ENCODE results near the gene OR2L3. TPM values are rescaled to one million over a fixed set of nuclear protein-coding genes. Genes with fewer than 3 reads are reported as not detected.

Gene OR2L3, protein sequence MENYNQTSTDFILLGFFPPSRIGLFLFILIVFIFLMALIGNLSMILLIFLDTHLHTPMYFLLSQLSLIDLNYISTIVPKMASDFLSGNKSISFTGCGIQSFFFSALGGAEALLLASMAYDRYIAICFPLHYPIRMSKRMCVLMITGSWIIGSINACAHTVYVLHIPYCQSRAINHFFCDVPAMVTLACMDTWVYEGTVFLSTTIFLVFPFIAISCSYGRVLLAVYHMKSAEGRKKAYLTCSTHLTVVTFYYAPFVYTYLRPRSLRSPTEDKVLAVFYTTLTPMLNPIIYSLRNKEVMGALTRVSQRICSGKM
- 1.6 TPM for polyA plus RNA-seq (2013)

- H3K4me3 ChIP-seq (ENCODE audit: control insufficient read depth in 1 of 7, extremely low read depth in 1 of 7, insufficient read depth in 4 of 7, low read depth in 2 of 7, low read length in 6 of 7), result no peak within 1 kb of the TSS
- no peaks in the 10 kb centered on the region for H3K27me3 ChIP-seq (replicated peaks in 2 of 5; ENCODE audit: control insufficient read depth in 4 of 5, insufficient read depth in 5 of 5, low read length in 4 of 5)
- WGBS (ENCODE audit: insufficient coverage), result 100% methylated on average over 1 of the region's 2 CpGs
- no peaks in the 10 kb centered on the region for H3K36me3 ChIP-seq (ENCODE audit: control insufficient read depth in 4 of 4, insufficient read depth in 4 of 4, low read length in 3 of 4)
- no peaks in the 10 kb centered on the region for H3K9me3 ChIP-seq (ENCODE audit: control extremely low read depth in 1 of 5, control insufficient read depth in 4 of 5, insufficient read depth in 2 of 5, low read depth in 1 of 5, low read length in 4 of 5)
- no peaks in the 10 kb centered on the region for H3K4me1 ChIP-seq (ENCODE audit: control extremely low read depth in 1 of 4, control insufficient read depth in 4 of 4, insufficient read depth in 4 of 4, low read length in 3 of 4)
- no peak for DNase-seq
- ChIA-PET POLR2A (no interaction called here), CTCF (no interaction called here)
- no peak within 1 kb of the TSS for H3K27ac ChIP-seq (ENCODE audit: insufficient read depth in 1 of 2, low read depth in 1 of 2, low read length in 2 of 2, poor library complexity in 1 of 2, severe bottlenecking in 2 of 2)
Measured at GRCh38 chr1:248046536-248046935, at the start of gene OR2L3. OR2L3 (plus strand) TSS chr1:248046836; CDS start chr1:248060682, 13,846 bp downstream.

DNA sequence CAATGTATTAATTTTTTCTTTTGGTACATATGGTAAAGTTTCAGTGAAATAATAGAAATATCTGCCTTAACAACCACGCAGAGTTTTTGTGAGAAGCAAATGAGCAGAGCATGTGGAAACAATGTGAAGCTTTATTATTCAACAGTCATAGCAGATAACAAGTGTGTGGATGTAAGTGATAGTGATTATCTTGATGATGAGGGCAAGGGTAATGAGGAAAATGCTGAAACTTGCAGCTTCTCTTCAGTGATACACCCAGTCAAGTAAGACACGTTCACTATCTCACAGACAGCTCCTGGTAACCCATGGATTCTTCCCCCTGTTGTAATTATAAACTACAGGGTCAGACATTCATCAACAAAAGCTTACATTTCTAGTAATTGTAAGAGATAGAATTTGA is 47.8 kb upstream of the OR2L3 start:
- H3K27me3 ChIP-seq (replicated peaks in 2 of 5; ENCODE audit: control insufficient read depth in 4 of 5, insufficient read depth in 5 of 5, low read length in 4 of 5), result no peaks in the 10 kb centered on the region
- POLR2A ChIA-PET, result no interaction called here
- H3K4me1 ChIP-seq (ENCODE audit: control extremely low read depth in 1 of 4, control insufficient read depth in 4 of 4, insufficient read depth in 4 of 4, low read length in 3 of 4), result no peaks in the 10 kb centered on the region
- WGBS (ENCODE audit: insufficient coverage), result 100% methylated on average over 1 of the region's 2 CpGs
- H3K36me3 ChIP-seq (ENCODE audit: control insufficient read depth in 4 of 4, insufficient read depth in 4 of 4, low read length in 3 of 4), result peaks cover 0 to 2% (median 0%) of the 10 kb centered on the region in 4 experiments
- H3K9me3 ChIP-seq (ENCODE audit: control extremely low read depth in 1 of 5, control insufficient read depth in 4 of 5, insufficient read depth in 2 of 5, low read depth in 1 of 5, low read length in 4 of 5), result no peaks in the 10 kb centered on the region
- CTCF ChIA-PET, result no interaction called here
- no peak for DNase-seq
- no peak overlapping the region for H3K4me3 ChIP-seq (ENCODE audit: control insufficient read depth in 1 of 7, extremely low read depth in 1 of 7, insufficient read depth in 4 of 7, low read depth in 2 of 7, low read length in 6 of 7)
- H3K27ac ChIP-seq (ENCODE audit: insufficient read depth in 1 of 2, low read depth in 1 of 2, low read length in 2 of 2, poor library complexity in 1 of 2, severe bottlenecking in 2 of 2), result no peak overlapping the region

DNA sequence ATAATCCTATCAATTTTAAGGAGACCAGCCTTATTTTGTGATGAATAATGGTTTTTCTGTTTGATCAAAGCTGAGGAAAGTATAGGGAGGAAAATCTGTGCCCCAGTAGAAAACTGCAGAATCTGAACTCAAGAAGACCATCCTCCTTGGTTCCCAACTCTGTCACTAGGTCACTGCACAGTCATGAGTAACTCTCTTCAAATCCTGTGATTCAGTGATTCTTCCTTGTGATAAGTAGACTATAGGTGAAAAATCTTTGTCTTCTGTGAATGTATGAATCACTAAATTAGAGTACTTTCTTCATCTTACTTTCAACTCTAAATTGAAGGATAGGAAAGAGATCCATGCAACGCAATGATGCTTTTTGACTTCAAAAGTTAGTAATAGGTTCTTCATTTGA is 46.5 kb upstream of the OR2L3 start:
- no peaks in the 10 kb centered on the region for H3K27me3 ChIP-seq (replicated peaks in 2 of 5; ENCODE audit: control insufficient read depth in 4 of 5, insufficient read depth in 5 of 5, low read length in 4 of 5)
- peaks cover 0 to 2% (median 0%) of the 10 kb centered on the region in 4 experiments for H3K36me3 ChIP-seq (ENCODE audit: control insufficient read depth in 4 of 4, insufficient read depth in 4 of 4, low read length in 3 of 4)
- peaks cover 0 to 1% (median 0%) of the 10 kb centered on the region in 5 experiments for H3K9me3 ChIP-seq (ENCODE audit: control extremely low read depth in 1 of 5, control insufficient read depth in 4 of 5, insufficient read depth in 2 of 5, low read depth in 1 of 5, low read length in 4 of 5)
- ChIA-PET CTCF (no interaction called here), POLR2A (no interaction called here)
- no peaks in the 10 kb centered on the region for H3K4me1 ChIP-seq (ENCODE audit: control extremely low read depth in 1 of 4, control insufficient read depth in 4 of 4, insufficient read depth in 4 of 4, low read length in 3 of 4)
- no peak overlapping the region for H3K27ac ChIP-seq (ENCODE audit: insufficient read depth in 1 of 2, low read depth in 1 of 2, low read length in 2 of 2, poor library complexity in 1 of 2, severe bottlenecking in 2 of 2)
- no peak overlapping the region for H3K4me3 ChIP-seq (ENCODE audit: control insufficient read depth in 1 of 7, extremely low read depth in 1 of 7, insufficient read depth in 4 of 7, low read depth in 2 of 7, low read length in 6 of 7)
- no CpG with 5 or more reads among the region's 1 CpG for WGBS (ENCODE audit: insufficient coverage)
- DNase-seq, result no peak

GRCh38 chr1:248007778-248008177 is 38.9 kb upstream of the OR2L3 start:
- CTCF ChIA-PET, result interaction anchor here (1.3 kb wide), 1 partner anchor 71 kb away, joined by 5 read pairs; no protein-coding TSS in a partner anchor
- POLR2A ChIA-PET, result no interaction called here

DNA sequence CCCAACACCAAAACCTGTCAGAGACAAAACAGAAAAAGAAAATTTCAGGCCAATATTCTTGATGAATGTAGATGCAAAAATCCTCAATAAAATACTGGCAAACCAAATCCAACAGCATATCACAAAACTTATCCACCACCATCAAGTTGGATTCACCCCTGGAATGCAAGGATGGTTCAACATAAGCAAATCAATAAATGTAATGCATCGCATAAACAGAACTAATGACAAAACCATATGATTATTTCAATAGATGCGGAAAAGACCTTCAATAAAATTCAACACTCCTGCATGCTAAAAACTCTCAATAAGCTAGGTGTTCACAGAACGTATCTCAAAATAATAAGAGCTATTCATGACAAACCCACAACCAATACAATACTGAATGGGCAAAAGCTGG is 37.0 kb upstream of the OR2L3 start:
- POLR2A ChIA-PET, result no interaction called here
- no peak overlapping the region for H3K4me3 ChIP-seq (ENCODE audit: control insufficient read depth in 1 of 7, extremely low read depth in 1 of 7, insufficient read depth in 4 of 7, low read depth in 2 of 7, low read length in 6 of 7)
- H3K36me3 ChIP-seq (ENCODE audit: control insufficient read depth in 4 of 4, insufficient read depth in 4 of 4, low read length in 3 of 4), result no peaks in the 10 kb centered on the region
- H3K27me3 ChIP-seq (replicated peaks in 2 of 5; ENCODE audit: control insufficient read depth in 4 of 5, insufficient read depth in 5 of 5, low read length in 4 of 5), result no peaks in the 10 kb centered on the region
- H3K27ac ChIP-seq (ENCODE audit: insufficient read depth in 1 of 2, low read depth in 1 of 2, low read length in 2 of 2, poor library complexity in 1 of 2, severe bottlenecking in 2 of 2), result no peak overlapping the region
- peaks cover 3 to 35% (median 6%) of the 10 kb centered on the region in 5 experiments for H3K9me3 ChIP-seq (ENCODE audit: control extremely low read depth in 1 of 5, control insufficient read depth in 4 of 5, insufficient read depth in 2 of 5, low read depth in 1 of 5, low read length in 4 of 5)
- 100% methylated on average over 2 of the region's 3 CpGs for WGBS (ENCODE audit: insufficient coverage)
- H3K4me1 ChIP-seq (ENCODE audit: control extremely low read depth in 1 of 4, control insufficient read depth in 4 of 4, insufficient read depth in 4 of 4, low read length in 3 of 4), result no peaks in the 10 kb centered on the region
- DNase-seq, result peak; percentile 12 to 45 (median 39)
- CTCF ChIA-PET, result no interaction called here

More at GRCh38 chr1:248007778-248008177, 38.9 kb upstream of the OR2L3 start:
- Histone ChIP-seq H3K4me1 (ENCODE audit: control extremely low read depth in 1 of 4, control insufficient read depth in 4 of 4, insufficient read depth in 4 of 4, low read length in 3 of 4) (no peaks in the 10 kb centered on the region), H3K27ac (ENCODE audit: insufficient read depth in 1 of 2, low read depth in 1 of 2, low read length in 2 of 2, poor library complexity in 1 of 2, severe bottlenecking in 2 of 2) (no peak overlapping the region), H3K27me3 (replicated peaks in 2 of 5; ENCODE audit: control insufficient read depth in 4 of 5, insufficient read depth in 5 of 5, low read length in 4 of 5) (no peaks in the 10 kb centered on the region), H3K36me3 (ENCODE audit: control insufficient read depth in 4 of 4, insufficient read depth in 4 of 4, low read length in 3 of 4) (peaks cover 0 to 2% (median 0%) of the 10 kb centered on the region in 4 experiments), H3K4me3 (ENCODE audit: control insufficient read depth in 1 of 7, extremely low read depth in 1 of 7, insufficient read depth in 4 of 7, low read depth in 2 of 7, low read length in 6 of 7) (no peak overlapping the region), H3K9me3 (ENCODE audit: control extremely low read depth in 1 of 5, control insufficient read depth in 4 of 5, insufficient read depth in 2 of 5, low read depth in 1 of 5, low read length in 4 of 5) (peaks cover 3 to 35% (median 6%) of the 10 kb centered on the region in 5 experiments)
- no peak for DNase-seq
- no CpG with 5 or more reads among the region's 1 CpG for WGBS (ENCODE audit: insufficient coverage)

DNA sequence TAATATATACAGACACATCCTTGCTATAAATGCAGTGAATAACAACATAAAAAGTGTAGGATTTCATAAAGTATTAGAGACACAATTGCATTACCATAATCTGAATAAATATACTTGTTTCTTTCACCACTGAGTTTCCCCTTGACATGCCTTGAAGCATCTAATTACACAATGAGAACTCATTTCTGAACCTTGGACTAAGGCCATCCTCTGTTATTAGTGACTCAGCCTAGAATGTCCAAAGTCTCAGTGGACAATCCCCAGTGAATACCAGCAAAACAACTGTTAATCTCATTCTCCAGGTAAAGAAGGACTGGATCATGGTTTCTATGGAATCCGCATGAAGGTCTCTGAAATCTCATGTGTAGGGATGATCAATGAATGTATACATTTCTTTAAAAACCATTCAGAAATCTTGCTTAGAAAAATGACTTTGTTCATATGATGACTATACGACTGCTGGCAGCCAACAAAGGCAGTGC is 33.4 kb upstream of the OR2L3 start, which contains the start of gene OR2L5:
OR2L5 (plus strand) TSS at position 432 of the 482 bp plus-strand sequence. CDS start 8,288 bp downstream, outside the sequence.
- whole genome bisulfite sequencing (ENCODE audit: insufficient coverage), result no CpG with 5 or more reads among the region's 2 CpGs
- Histone ChIP-seq H3K9me3 (ENCODE audit: control extremely low read depth in 1 of 5, control insufficient read depth in 4 of 5, insufficient read depth in 2 of 5, low read depth in 1 of 5, low read length in 4 of 5) (peaks cover 1 to 27% (median 8%) of the 10 kb centered on the region in 5 experiments), H3K36me3 (ENCODE audit: control insufficient read depth in 4 of 4, insufficient read depth in 4 of 4, low read length in 3 of 4) (no peaks in the 10 kb centered on the region), H3K4me1 (ENCODE audit: control extremely low read depth in 1 of 4, control insufficient read depth in 4 of 4, insufficient read depth in 4 of 4, low read length in 3 of 4) (no peaks in the 10 kb centered on the region), H3K4me3 (ENCODE audit: control insufficient read depth in 1 of 7, extremely low read depth in 1 of 7, insufficient read depth in 4 of 7, low read depth in 2 of 7, low read length in 6 of 7) (no peak within 1 kb of the TSS), H3K27ac (ENCODE audit: insufficient read depth in 1 of 2, low read depth in 1 of 2, low read length in 2 of 2, poor library complexity in 1 of 2, severe bottlenecking in 2 of 2) (no peak within 1 kb of the TSS), H3K27me3 (replicated peaks in 2 of 5; ENCODE audit: control insufficient read depth in 4 of 5, insufficient read depth in 5 of 5, low read length in 4 of 5) (no peaks in the 10 kb centered on the region)
- CTCF ChIA-PET, result no interaction called here
- no peak for DNase-seq
- POLR2A ChIA-PET, result no interaction called here

DNA sequence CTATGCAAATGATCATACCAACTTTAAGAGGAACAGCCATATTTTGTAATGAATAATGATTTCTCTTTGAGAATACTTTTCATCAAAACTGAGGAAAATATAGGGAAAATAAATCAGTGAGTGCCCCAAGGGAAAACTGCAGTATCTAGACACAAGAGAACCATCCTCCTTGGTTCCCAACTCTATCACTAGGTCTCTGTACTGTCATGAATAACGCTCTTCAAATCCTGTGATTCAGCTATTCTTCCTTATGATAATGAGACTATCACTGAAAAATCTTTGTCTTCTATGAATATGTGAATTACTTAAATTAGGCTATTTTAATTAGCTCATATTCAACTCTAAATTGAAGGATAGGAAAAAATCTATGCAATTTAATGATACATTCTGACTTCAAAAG is 30.8 kb upstream of the OR2L3 start:
- no CpG with 5 or more reads among the region's 1 CpG for WGBS (ENCODE audit: insufficient coverage)

More for the DNA sequence above, 30.8 kb upstream of the OR2L3 start:
- Histone ChIP-seq H3K36me3 (ENCODE audit: control insufficient read depth in 4 of 4, insufficient read depth in 4 of 4, low read length in 3 of 4) (no peaks in the 10 kb centered on the region), H3K4me3 (ENCODE audit: control insufficient read depth in 1 of 7, extremely low read depth in 1 of 7, insufficient read depth in 4 of 7, low read depth in 2 of 7, low read length in 6 of 7) (no peak overlapping the region), H3K27me3 (replicated peaks in 2 of 5; ENCODE audit: control insufficient read depth in 4 of 5, insufficient read depth in 5 of 5, low read length in 4 of 5) (no peaks in the 10 kb centered on the region), H3K27ac (ENCODE audit: insufficient read depth in 1 of 2, low read depth in 1 of 2, low read length in 2 of 2, poor library complexity in 1 of 2, severe bottlenecking in 2 of 2) (no peak overlapping the region), H3K9me3 (ENCODE audit: control extremely low read depth in 1 of 5, control insufficient read depth in 4 of 5, insufficient read depth in 2 of 5, low read depth in 1 of 5, low read length in 4 of 5) (peaks cover 1 to 13% (median 3%) of the 10 kb centered on the region in 5 experiments), H3K4me1 (ENCODE audit: control extremely low read depth in 1 of 4, control insufficient read depth in 4 of 4, insufficient read depth in 4 of 4, low read length in 3 of 4) (no peaks in the 10 kb centered on the region)
- no peak for DNase-seq
- ChIA-PET POLR2A (no interaction called here), CTCF (no interaction called here)
